NCI-H1417 (cell line): Measurements from ENCODE around the gene ENOX1.
"Not testable (repeated sequence)": the region's sequence is repeated elsewhere in the genome, so short reads cannot be mapped to it uniquely, and the experiment has no call there.

Experiments
- DNase-seq, 3 experiments: peaks; one replicate each; lab custom pipeline; 2025; lab: John Stamatoyannopoulos, UW

ENOX1 gene

GRCh38 chr13:43356567-43356966 lies 430.2 kb downstream of the ENOX1 start:
- no peak for DNase-seq

GRCh38 chr13:43355774-43356173 lies 431.0 kb downstream of the ENOX1 start:
- no peak for DNase-seq

GRCh38 chr13:43354153-43354945 lies 432.4 kb downstream of the ENOX1 start:
- DNase-seq, result no peak

GRCh38 chr13:43353631-43354030 lies 433.1 kb downstream of the ENOX1 start:
- DNase-seq, result peak in 1 of 3 experiments; percentile 11

- DNase-seq, result not testable (repeated sequence)
Measured at GRCh38 chr13:43351612-43352011, 435.2 kb downstream of the ENOX1 start.

- no peak for DNase-seq
Measured at GRCh38 chr13:43348397-43348796, 438.4 kb downstream of the ENOX1 start.

- peak in 1 of 3 experiments; percentile 45 for DNase-seq
Measured at GRCh38 chr13:43347877-43348276, 438.9 kb downstream of the ENOX1 start.

GRCh38 chr13:43346427-43346826 lies 440.3 kb downstream of the ENOX1 start:
- DNase-seq, result no peak

GRCh38 chr13:43343645-43344044 lies 443.1 kb downstream of the ENOX1 start:
- peak; percentile 14 to 74 (median 46) for DNase-seq

GRCh38 chr13:43339805-43340550 lies 446.8 kb downstream of the ENOX1 start:
- no peak for DNase-seq

GRCh38 chr13:43339145-43339804 lies 447.5 kb downstream of the ENOX1 start:
- DNase-seq, result no peak

GRCh38 chr13:43335764-43336163 lies 451.0 kb downstream of the ENOX1 start:
- DNase-seq, result no peak

- DNase-seq, result peak in 2 of 3 experiments; percentile 2 to 33
Measured at GRCh38 chr13:43333176-43333575, 453.6 kb downstream of the ENOX1 start.

GRCh38 chr13:43331672-43332071 lies 455.1 kb downstream of the ENOX1 start:
- no peak for DNase-seq

- DNase-seq, result peak in 1 of 3 experiments; percentile 55
Measured at GRCh38 chr13:43329702-43330101, 457.1 kb downstream of the ENOX1 start.

- no peak for DNase-seq
Measured at GRCh38 chr13:43328907-43329306, 457.9 kb downstream of the ENOX1 start.

GRCh38 chr13:43326100-43326499 lies 460.7 kb downstream of the ENOX1 start:
- no peak for DNase-seq

GRCh38 chr13:43325636-43326035 lies 461.1 kb downstream of the ENOX1 start:
- no peak for DNase-seq

- DNase-seq, result no peak
Measured at GRCh38 chr13:43324129-43324528, 462.6 kb downstream of the ENOX1 start.

GRCh38 chr13:43319617-43320444 lies 466.9 kb downstream of the ENOX1 start:
- no peak for DNase-seq

- no peak for DNase-seq
Measured at GRCh38 chr13:43316946-43317353, 469.8 kb downstream of the ENOX1 start.

GRCh38 chr13:43316281-43316680 lies 470.5 kb downstream of the ENOX1 start:
- no peak for DNase-seq
